PC-9 (cell line): Measurements from ENCODE around the gene MRPL27. TPM values are rescaled to one million over a fixed set of nuclear protein-coding genes. Genes with fewer than 3 reads are reported as not detected.

ENCODE experiments used
- BruUV-seq: library from RNA; stranded (reverse); fragments of 400-500 nt; replicated peaks from 2 replicates; lab custom pipeline; 2021; lab: Mats Ljungman, UMichigan
- CTCF ChIA-PET: fragments of 300-600 bp; sonication (Branson Sonifier 250); formaldehyde crosslinking; loops from one replicate; lab custom pipeline; 2022; ENCODE audit warnings: antibody characterized with exemption; lab: Charles Lee
- POLR2A ChIA-PET: fragments of 300-600 bp; sonication (Branson Sonifier 250); formaldehyde crosslinking; loops from one replicate; lab custom pipeline; 2022; ENCODE audit warnings: antibody characterized with exemption; ENCODE audit not compliant: unreplicated experiment; lab: Charles Lee
- DNase-seq, 2 experiments: peaks; one replicate each; pipeline versions ENCODE4 v3.0.0 to v3.0.0-alpha.2; 2015 to 2022; ENCODE audit warnings: mixed read lengths in 1 of 2
- H2AFZ ChIP-seq: fragments of 200-600 bp; sonication (generic); 2 replicates; pipeline ENCODE4 v1.8.1; 2017; ENCODE audit warnings: antibody characterized with exemption
- H3F3A ChIP-seq: fragments of 200-600 bp; sonication (generic); 2 replicates; pipeline ENCODE4 v1.8.1; 2017; ENCODE audit warnings: antibody characterized with exemption, mild to moderate bottlenecking, low read depth; ENCODE audit not compliant: insufficient read depth
- H3K27ac ChIP-seq: fragments of 200-600 bp; sonication (generic); 2 replicates; pipeline ENCODE4 v1.6.1; 2016; ENCODE audit warnings: mixed run types
- H3K27me3 ChIP-seq: fragments of 200-600 bp; sonication (generic); 2 replicates; pipeline ENCODE4 v1.6.1; 2016; ENCODE audit warnings: low read depth, mixed run types; ENCODE audit not compliant: insufficient read depth
- H3K36me3 ChIP-seq: fragments of 200-600 bp; sonication (generic); 2 replicates; pipeline ENCODE4 v1.6.1; 2016; ENCODE audit warnings: low read depth, mixed run types
- H3K4me1 ChIP-seq: fragments of 200-600 bp; sonication (generic); replicated peaks from 2 replicates; pipeline ENCODE4 v1.6.1; 2016; ENCODE audit warnings: mixed run types; ENCODE audit not compliant: insufficient read depth
- H3K4me2 ChIP-seq: fragments of 200-600 bp; sonication (generic); 2 replicates; pipeline ENCODE4 v1.6.1; 2017; ENCODE audit warnings: mixed run types
- H3K4me3 ChIP-seq: fragments of 200-600 bp; sonication (generic); 2 replicates; pipeline ENCODE4 v1.6.1; 2016; ENCODE audit warnings: mixed run types
- H3K79me2 ChIP-seq: fragments of 200-600 bp; sonication (generic); 2 replicates; pipeline ENCODE4 v1.6.1; 2017; ENCODE audit warnings: low read depth, mixed run types
- H3K9me2 ChIP-seq: fragments of 200-600 bp; sonication (generic); 2 replicates; pipeline ENCODE4 v1.8.1; 2017; ENCODE audit warnings: mild to moderate bottlenecking; ENCODE audit not compliant: insufficient read depth
- H3K9me3 ChIP-seq: fragments of 200-600 bp; sonication (generic); 2 replicates; pipeline ENCODE4 v1.8.1; 2016; ENCODE audit warnings: low read depth; ENCODE audit not compliant: insufficient read depth
- H4K20me1 ChIP-seq: fragments of 200-600 bp; sonication (generic); 2 replicates; pipeline ENCODE4 v1.8.1; 2017; ENCODE audit not compliant: insufficient read depth
- CTCF ChIP-seq: fragments of 200-600 bp; sonication (generic); conservative IDR thresholded peaks from 2 replicates; pipeline ENCODE4 v1.6.1; 2017; ENCODE audit warnings: mixed run types, antibody characterized with exemption, mild to moderate bottlenecking, moderate library complexity
- EZH2 ChIP-seq: fragments of 200-600 bp; sonication (generic); IDR thresholded peaks from 2 replicates; pipeline ENCODE4 v1.8.0; 2017; ENCODE audit warnings: antibody characterized with exemption, low read depth
- intact Hi-C: fragments of 100-400 bp; cut with micrococcal nuclease; formaldehyde crosslinking; loops from one replicate; pipeline ENCODE4 v1.10.0; 2022; ENCODE audit not compliant: unreplicated experiment
- total RNA-seq: library from RNA; stranded (reverse); gene quantifications from 2 replicates; pipeline ENCODE4 v1.2.3, GENCODE V29; 2021

MRPL27 gene
- total RNA-seq, 1 experiment from 2014 or later = 48.3 TPM

GRCh38 chr17:50329716-50330115 is 43.3 kb downstream of the MRPL27 start:
- Histone ChIP-seq H3K4me2 (no peak overlapping the region), H3K27ac (no peak overlapping the region), H2AFZ (no peak overlapping the region), H3K4me3 (no peak overlapping the region), H3K36me3 (no peaks in the 10 kb centered on the region), H3K4me1 (no peaks in the 10 kb centered on the region), H3K9me2 (no peaks in the 10 kb centered on the region), H3K79me2 (no peaks in the 10 kb centered on the region), H4K20me1 (no peaks in the 10 kb centered on the region), H3K9me3 (no peaks in the 10 kb centered on the region), H3K27me3 (no peaks in the 10 kb centered on the region), H3F3A (no peaks in the 10 kb centered on the region)
- ChIA-PET CTCF (no interaction called here), POLR2A (no interaction called here)
- intact Hi-C loops = no loop called here
- TF ChIP-seq CTCF = no peak
- no TSS peak for BruUV-seq
- no peak for DNase-seq

- H3K9me3 ChIP-seq = no peaks in the 10 kb centered on the region
- no TSS peak for BruUV-seq
- no peaks in the 10 kb centered on the region for H3K9me2 ChIP-seq
- ChIA-PET CTCF (no interaction called here), POLR2A (no interaction called here)
- no peaks in the 10 kb centered on the region for H3K36me3 ChIP-seq
- no peaks in the 10 kb centered on the region for H3K4me1 ChIP-seq
- H3F3A ChIP-seq = no peaks in the 10 kb centered on the region
- no peak overlapping the region for H3K27ac ChIP-seq
- no peak overlapping the region for H3K4me3 ChIP-seq
- no peaks in the 10 kb centered on the region for H3K79me2 ChIP-seq
- H2AFZ ChIP-seq = no peak overlapping the region
- intact Hi-C loops = no loop called here
- no peaks in the 10 kb centered on the region for H4K20me1 ChIP-seq
- TF ChIP-seq CTCF (no peak), EZH2 (no peak)
- no peak overlapping the region for H3K4me2 ChIP-seq
- no peak for DNase-seq
- no peaks in the 10 kb centered on the region for H3K27me3 ChIP-seq
Observed at GRCh38 chr17:50328363-50329325, 44.3 kb downstream of the MRPL27 start.

- Histone ChIP-seq H3K4me3 (no peak overlapping the region), H3K36me3 (no peaks in the 10 kb centered on the region), H3K79me2 (no peaks in the 10 kb centered on the region), H3K4me1 (no peaks in the 10 kb centered on the region), H3K9me3 (no peaks in the 10 kb centered on the region), H3F3A (no peaks in the 10 kb centered on the region), H3K4me2 (no peak overlapping the region), H3K27ac (no peak overlapping the region), H2AFZ (no peak overlapping the region), H4K20me1 (no peaks in the 10 kb centered on the region), H3K27me3 (no peaks in the 10 kb centered on the region), H3K9me2 (no peaks in the 10 kb centered on the region)
- ChIA-PET POLR2A (no interaction called here), CTCF (no interaction called here)
- DNase-seq = no peak
- TF ChIP-seq EZH2 = no peak
- no peak for TF ChIP-seq CTCF
- BruUV-seq = no TSS peak
- intact Hi-C loops = no loop called here
Observed at GRCh38 chr17:50326831-50327364, 46.1 kb downstream of the MRPL27 start.
